ENCODE results near the gene PTPN14.

The PTPN14 gene

DNA sequence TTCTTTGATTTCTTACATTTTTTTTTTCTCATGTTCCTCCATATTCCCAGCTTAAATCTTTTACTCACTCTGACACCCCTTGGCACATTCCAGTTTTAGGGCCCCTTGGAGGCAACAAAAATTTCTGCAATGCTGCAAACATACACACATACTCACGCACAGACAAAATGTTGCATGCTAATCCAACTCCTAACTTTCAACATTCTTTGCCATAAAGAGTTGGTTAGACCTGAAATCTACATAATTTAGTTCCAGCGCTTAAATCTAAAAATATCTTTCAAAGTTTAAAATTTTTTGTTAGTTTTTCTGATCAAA is 103.9 kb downstream of the PTPN14 start:
- H3K4me3 ChIP-seq (ENCODE audit: low read depth, low read length) = peak overlapping the region; percentile 47

DNA sequence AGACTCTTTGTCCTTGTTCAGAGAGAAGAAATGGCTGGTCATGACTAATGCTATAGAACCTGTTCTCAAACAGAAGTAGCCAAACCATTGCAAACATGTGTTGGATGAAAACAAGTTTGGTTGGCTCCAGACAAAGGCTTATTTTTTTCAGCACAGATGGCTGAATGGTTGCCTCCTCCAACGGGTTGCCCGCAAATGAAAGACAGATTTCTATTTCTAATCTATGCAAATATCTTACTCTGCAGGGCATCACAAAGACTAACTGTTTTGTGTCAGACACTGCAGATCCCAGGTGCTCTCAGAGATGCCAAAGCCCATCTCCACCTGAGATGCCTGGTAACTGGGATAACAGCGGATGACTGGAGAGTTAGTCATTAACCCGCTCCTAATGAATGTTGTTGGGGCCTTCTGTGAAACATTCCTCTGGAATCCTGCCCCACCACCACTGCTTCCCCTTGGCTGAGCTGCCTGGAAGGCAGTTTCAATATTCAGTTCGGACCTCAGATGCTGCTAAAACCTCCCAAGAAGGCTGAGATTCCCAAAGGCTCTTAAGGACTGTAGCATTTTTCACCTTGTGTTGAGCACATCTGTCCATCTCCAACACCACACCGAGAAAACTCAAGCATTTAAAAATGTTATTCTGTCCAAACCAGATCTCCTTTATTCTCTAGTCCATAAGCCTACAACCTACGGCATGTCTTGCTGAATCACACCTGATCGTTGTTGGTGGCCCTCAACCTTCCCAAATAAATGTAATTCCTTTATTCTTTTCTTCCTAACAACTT is 104.4 kb downstream of the PTPN14 start:
- peak overlapping the region; percentile 47 for H3K4me3 ChIP-seq (ENCODE audit: low read depth, low read length)
- TF ChIP-seq, protein P1, sequence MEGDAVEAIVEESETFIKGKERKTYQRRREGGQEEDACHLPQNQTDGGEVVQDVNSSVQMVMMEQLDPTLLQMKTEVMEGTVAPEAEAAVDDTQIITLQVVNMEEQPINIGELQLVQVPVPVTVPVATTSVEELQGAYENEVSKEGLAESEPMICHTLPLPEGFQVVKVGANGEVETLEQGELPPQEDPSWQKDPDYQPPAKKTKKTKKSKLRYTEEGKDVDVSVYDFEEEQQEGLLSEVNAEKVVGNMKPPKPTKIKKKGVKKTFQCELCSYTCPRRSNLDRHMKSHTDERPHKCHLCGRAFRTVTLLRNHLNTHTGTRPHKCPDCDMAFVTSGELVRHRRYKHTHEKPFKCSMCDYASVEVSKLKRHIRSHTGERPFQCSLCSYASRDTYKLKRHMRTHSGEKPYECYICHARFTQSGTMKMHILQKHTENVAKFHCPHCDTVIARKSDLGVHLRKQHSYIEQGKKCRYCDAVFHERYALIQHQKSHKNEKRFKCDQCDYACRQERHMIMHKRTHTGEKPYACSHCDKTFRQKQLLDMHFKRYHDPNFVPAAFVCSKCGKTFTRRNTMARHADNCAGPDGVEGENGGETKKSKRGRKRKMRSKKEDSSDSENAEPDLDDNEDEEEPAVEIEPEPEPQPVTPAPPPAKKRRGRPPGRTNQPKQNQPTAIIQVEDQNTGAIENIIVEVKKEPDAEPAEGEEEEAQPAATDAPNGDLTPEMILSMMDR (IDR thresholded peaks at IDR 0.05; ENCODE audit: low read depth, low read length) = no peak

More for the DNA sequence above, 103.9 kb downstream of the PTPN14 start:
- TF ChIP-seq, protein P1 (IDR thresholded peaks at IDR 0.05; ENCODE audit: low read depth, low read length) = no peak

DNA sequence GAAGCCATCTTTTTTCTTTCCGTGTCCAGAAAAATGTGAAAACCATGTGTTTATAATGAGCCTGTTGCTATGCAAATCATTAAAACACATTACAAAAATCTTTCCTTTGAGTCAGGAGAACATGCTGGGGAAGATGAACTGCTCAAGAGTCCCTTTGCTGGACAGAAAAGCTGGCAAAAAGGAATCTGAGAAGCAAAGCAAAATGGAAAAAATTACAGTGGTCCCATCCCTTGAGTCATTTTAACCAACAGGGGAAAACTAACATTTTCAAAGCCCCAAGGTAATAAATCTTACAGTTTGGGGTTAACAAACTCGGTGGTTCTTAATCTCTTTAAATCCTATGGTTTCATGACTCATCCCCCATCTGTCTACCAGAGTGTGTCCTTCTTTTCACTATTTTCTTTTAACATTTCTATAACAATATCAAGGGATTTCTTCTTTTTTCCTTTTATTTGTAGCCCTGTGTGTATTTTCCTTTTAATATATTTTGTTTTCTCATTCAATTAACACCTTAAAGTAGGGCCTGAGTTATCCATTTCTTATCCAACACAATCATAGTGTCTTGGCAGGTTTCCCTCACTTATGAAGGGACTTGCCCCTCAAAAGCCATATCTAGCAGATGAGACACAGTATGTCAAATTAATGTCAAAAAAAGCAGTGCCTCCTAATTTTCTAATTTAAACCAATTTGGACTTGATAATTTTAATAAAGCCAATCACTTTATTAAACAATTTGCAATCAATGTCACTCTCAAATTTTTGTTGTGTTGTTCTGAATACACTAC is 105.4 kb downstream of the PTPN14 start:
- TF ChIP-seq, protein P1 (IDR thresholded peaks at IDR 0.05; ENCODE audit: low read depth, low read length) = no peak
- no peak overlapping the region for H3K4me3 ChIP-seq (ENCODE audit: low read depth, low read length)

DNA sequence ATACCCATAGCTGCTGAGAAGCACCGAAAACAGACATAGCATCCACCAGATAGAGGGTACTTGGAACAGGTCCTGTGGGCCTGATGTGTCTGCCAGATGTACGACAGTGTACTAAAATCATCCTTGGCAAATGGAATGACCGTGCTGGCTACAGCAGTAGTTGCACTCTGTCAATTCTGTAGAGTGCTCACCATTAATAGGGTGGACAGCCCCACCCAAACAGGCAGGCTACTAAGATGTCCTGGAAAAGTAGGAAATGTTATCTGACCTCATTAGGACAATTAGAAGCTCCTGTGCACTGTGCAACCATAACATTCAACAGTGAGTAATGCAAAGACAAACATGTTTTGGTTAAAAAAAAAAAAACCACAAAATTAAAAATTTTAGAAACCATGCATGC is 106.2 kb downstream of the PTPN14 start:
- TF ChIP-seq, protein P1 (IDR thresholded peaks at IDR 0.05; ENCODE audit: low read depth, low read length) = no peak
- no peak overlapping the region for H3K4me3 ChIP-seq (ENCODE audit: low read depth, low read length)

DNA sequence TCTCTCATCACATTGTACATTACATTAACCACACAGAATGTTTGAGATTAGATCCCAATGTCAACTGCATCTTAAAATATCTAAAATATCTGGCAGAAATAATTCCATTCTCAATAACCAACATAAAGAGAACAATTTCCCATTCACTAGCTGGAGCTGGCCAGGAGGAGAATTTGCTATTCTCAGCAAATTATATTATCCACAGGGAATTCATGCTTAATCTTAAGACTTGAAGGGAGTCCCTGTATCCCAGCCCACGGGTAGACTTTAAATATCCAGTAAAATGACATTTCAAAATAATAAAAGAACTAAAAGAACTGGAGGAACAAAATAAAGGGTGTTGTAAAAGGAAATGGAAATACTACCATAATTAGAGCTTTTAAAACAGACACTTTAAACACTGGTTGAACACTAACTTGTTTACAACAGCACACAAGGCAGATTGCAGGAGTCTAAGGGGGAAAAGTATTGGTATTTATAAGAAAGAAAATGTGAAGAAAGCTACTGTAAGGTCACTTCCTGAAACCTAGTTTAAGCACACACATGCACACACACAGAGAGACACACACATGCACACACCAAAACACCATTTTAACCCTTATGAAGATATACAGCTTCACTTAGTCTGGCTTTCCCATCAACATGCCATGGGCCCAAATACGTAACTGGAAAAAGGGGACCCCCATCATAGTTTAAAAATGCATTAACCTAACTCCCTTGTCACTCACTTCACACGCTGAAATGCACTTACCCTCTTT is 107.0 kb downstream of the PTPN14 start:
- TF ChIP-seq, protein P1 (IDR thresholded peaks at IDR 0.05; ENCODE audit: low read depth, low read length) = no peak
- H3K4me3 ChIP-seq (ENCODE audit: low read depth, low read length) = no peak overlapping the region

DNA sequence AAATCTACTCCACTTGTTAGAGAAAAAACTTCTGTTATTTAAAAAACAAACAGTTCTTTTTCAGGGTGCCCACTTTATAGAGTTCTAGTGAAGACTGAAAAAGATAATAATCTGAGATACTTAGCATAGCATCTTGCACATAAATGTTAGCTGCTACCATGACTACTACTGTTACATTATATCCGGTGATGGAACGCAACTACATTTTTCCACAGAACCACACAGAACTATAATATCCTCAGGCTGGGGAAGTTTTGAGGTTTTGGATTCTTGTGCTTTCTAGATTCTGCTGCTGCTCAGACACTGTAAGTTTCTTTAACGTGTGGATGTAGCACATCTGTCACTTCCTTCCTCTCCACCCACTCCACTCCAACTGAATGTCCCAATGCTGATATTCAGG is 110.3 kb downstream of the PTPN14 start:
- no peak overlapping the region for H3K4me3 ChIP-seq (ENCODE audit: low read depth, low read length)
- TF ChIP-seq, protein P1 (IDR thresholded peaks at IDR 0.05; ENCODE audit: low read depth, low read length) = no peak

All from WI38 (cell line).